B cell (primary cell): ENCODE results near the gene GOLGA8M. TPM values are rescaled to one million over a fixed set of nuclear protein-coding genes. Genes with fewer than 3 reads are reported as not detected.
"Not testable (repeated sequence)": the region's sequence is repeated elsewhere in the genome, so short reads cannot be mapped to it uniquely, and the experiment has no call there.

Experiments used
- ATAC-seq: fragments of 200-7000 bp; cut with Tn5 transposase; one replicate; pipeline ENCODE4 v1.10.0; 2021; ENCODE audit warnings: low read depth, mild to moderate bottlenecking, moderate number of reproducible peaks, moderate library complexity
- CTCF ChIA-PET: fragments of 350-600 bp; sonication (Branson Sonifier 250); formaldehyde crosslinking; loops from one replicate; lab custom pipeline; 2021; ENCODE audit warnings: antibody characterized with exemption, inconsistent platforms; lab: Charles Lee
- POLR2A ChIA-PET: fragments of 350-600 bp; sonication (Branson Sonifier 250); formaldehyde crosslinking; loops from one replicate; lab custom pipeline; 2021; ENCODE audit warnings: antibody characterized with exemption; lab: Charles Lee
- DNase-seq: peaks from one replicate; pipeline ENCODE4 v3.0.0; 2013
- H2AFZ ChIP-seq: 2 replicates; pipeline ENCODE4 v1.6.1; 2012; ENCODE audit warnings: mild to moderate bottlenecking, low read depth, low read length; ENCODE audit not compliant: insufficient read depth, poor library complexity, severe bottlenecking
- H3K27ac ChIP-seq, 2 donors: 1 replicate in 1 of 2; 2 replicates in 1 of 2; pipeline ENCODE4 v1.5.1; 2012 to 2013; ENCODE audit warnings: low read length in 2 of 2, mild to moderate bottlenecking in 2 of 2, moderate library complexity in 1 of 2
- H3K27me3 ChIP-seq, 4 experiments: fragments of 200-600 bp in 1 of 4; sonication (generic) in 1 of 4; replicated peaks in 1 of 4; 1 replicate in 2 of 4; 2 replicates in 2 of 4; pipeline versions ENCODE4 v1.6.1 to v1.7.0; 2013 to 2016; ENCODE audit warnings: low read length in 3 of 4, mild to moderate bottlenecking in 2 of 4, mixed read lengths in 1 of 4, moderate library complexity in 1 of 4; ENCODE audit not compliant: insufficient read depth in 4 of 4, control insufficient read depth in 3 of 4; ENCODE audit errors: control extremely low read depth in 1 of 4
- H3K36me3 ChIP-seq, 2 experiments: replicated peaks in 1 of 2; 1 replicate in 1 of 2; 2 replicates in 1 of 2; pipeline versions ENCODE4 v1.6.1 to v1.7.1; 2013; ENCODE audit warnings: low read length in 1 of 2; ENCODE audit not compliant: insufficient read depth in 2 of 2, control insufficient read depth in 1 of 2; ENCODE audit errors: control extremely low read depth in 1 of 2, extremely low read depth in 1 of 2
- H3K4me1 ChIP-seq, 2 donors: fragments of 200-600 bp in 1 of 2; sonication (generic) in 1 of 2; 1 replicate in 1 of 2; 2 replicates in 1 of 2; pipeline versions ENCODE4 v1.5.1 to v1.6.1; 2013 to 2017; ENCODE audit warnings: low read length in 2 of 2; ENCODE audit not compliant: control insufficient read depth in 2 of 2, insufficient read depth in 2 of 2
- H3K4me2 ChIP-seq: replicated peaks from 2 replicates; pipeline ENCODE3; 2012; ENCODE audit warnings: mild to moderate bottlenecking, low read depth, low read length; ENCODE audit not compliant: poor library complexity, severe bottlenecking
- H3K4me3 ChIP-seq, 5 experiments: fragments of 200-600 bp in 1 of 5; sonication (generic) in 1 of 5; 1 replicate in 3 of 5; 2 replicates in 2 of 5; pipeline versions ENCODE4 v1.5.1 to v1.7.0; 2011 to 2016; ENCODE audit warnings: low read length in 4 of 5, mild to moderate bottlenecking in 4 of 5, low read depth in 2 of 5, control low read depth in 1 of 5, moderate library complexity in 1 of 5; ENCODE audit not compliant: insufficient read depth in 1 of 5; ENCODE audit errors: control extremely low read depth in 1 of 5, extremely low read depth in 1 of 5
- H3K79me2 ChIP-seq: fragments of 200-600 bp; sonication (generic); one replicate; pipeline ENCODE4 v1.6.0; 2016; ENCODE audit warnings: low read length; ENCODE audit not compliant: control insufficient read depth, insufficient read depth
- H3K9ac ChIP-seq: fragments of 200-600 bp; sonication (generic); 2 replicates; pipeline ENCODE4 v1.6.1; 2017; ENCODE audit warnings: mild to moderate bottlenecking, low read length, moderate library complexity
- H3K9me3 ChIP-seq, 3 donors: one replicate each; pipeline versions ENCODE4 v1.6.1 to v1.7.1; 2013; ENCODE audit warnings: low read length in 2 of 3; ENCODE audit not compliant: control insufficient read depth in 2 of 3, insufficient read depth in 1 of 3; ENCODE audit errors: control extremely low read depth in 1 of 3
- H4K20me1 ChIP-seq: 2 replicates; pipeline ENCODE4 v1.6.0; 2012; ENCODE audit warnings: mild to moderate bottlenecking, low read length; ENCODE audit not compliant: insufficient read depth, control insufficient read depth, poor library complexity, severe bottlenecking
- H3K27ac Mint-ChIP-seq: one replicate; pipeline ENCODE4 v1.8.0; 2021; ENCODE audit warnings: mixed read lengths
- H3K27me3 Mint-ChIP-seq: one replicate; pipeline ENCODE4 v1.8.0; 2021; ENCODE audit warnings: mixed read lengths
- H3K4me1 Mint-ChIP-seq: one replicate; pipeline ENCODE4 v1.8.0; 2021; ENCODE audit warnings: mixed read lengths
- H3K4me3 Mint-ChIP-seq: one replicate; pipeline ENCODE4 v1.8.0; 2021; ENCODE audit warnings: mixed read lengths
- H3K9me3 Mint-ChIP-seq: one replicate; pipeline ENCODE4 v1.8.0; 2022; ENCODE audit warnings: mixed read lengths; ENCODE audit not compliant: insufficient read depth
- WGBS: methylation state at CpG from one replicate; pipeline ENCODE4 v1.1.5; 2013; ENCODE audit warnings: missing lambda C conversion rate; ENCODE audit not compliant: insufficient coverage; 5-methylcytosine and 5-hydroxymethylcytosine counted together
- intact Hi-C: fragments of 100-400 bp; cut with micrococcal nuclease; formaldehyde crosslinking; loops from one replicate; pipeline ENCODE4 v1.10.0; 2022
- polyA plus RNA-seq: library from polyadenylated mRNA; depleted of rRNA; stranded (reverse); fragments of >200 nt; gene quantifications from 2 replicates; pipeline ENCODE4 v1.2.3, GENCODE V29; 2012
- total RNA-seq, 2 donors: library from RNA; stranded (reverse); fragments of 120-200 nt in 1 of 2; gene quantifications; 1 replicate in 1 of 2; 2 replicates in 1 of 2; pipeline versions ENCODE4 v1.2.3 to v1.2.4, GENCODE V29; 2013 to 2022

Gene GOLGA8M
- total and polyA plus RNA-seq, 2 donors (not counting 1 experiment from before 2014, with no cell fraction given): 0.28 to 1.3 TPM

DNA sequence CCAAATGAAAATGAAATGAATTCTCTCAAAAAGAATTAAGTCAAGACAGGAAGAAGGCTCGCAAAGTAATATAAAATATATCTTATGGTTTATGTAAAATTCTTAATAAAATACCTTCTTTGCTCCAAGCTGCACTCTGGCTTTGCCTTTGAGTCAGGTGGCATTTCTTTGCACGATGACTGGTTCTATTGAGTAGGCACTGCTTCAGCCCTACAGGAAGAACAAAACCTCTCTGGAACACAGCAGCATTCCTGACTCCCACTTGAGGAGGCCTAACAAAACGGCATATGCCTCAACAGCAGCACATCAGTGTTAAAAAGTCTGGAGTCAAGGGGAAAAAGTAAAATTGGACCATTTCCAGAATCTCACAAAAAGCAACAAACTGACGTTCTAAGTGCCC is 7.4 kb upstream of the GOLGA8M start:
- H3K4me3 ChIP-seq, intact Hi-C loops: not testable (repeated sequence)

DNA sequence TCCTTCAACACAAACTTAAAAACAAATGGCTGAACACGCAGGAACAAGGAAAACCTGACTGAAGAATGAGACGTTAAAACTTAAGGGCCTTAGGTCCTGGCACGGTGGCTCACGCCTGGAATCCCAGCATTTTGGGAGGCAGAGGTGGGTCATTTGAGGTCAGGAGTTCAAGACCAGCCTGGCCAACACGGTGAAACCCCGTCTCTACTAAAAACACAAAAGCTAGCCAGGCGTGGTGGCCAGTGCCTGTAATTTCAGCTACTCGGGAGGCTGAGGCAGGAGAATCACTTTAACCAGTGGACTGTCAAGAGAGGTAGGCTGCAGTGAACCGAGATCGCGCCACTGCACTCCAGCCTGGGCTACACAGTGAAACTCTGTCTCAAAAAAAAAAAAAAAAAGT is 6.4 kb upstream of the GOLGA8M start:
- H3K4me1 Mint-ChIP-seq, DNase-seq, H3K27me3 ChIP-seq, H3K27me3 Mint-ChIP-seq, CTCF ChIA-PET, H3K4me3 ChIP-seq, H3K9me3 ChIP-seq, H3K9ac ChIP-seq, H3K9me3 Mint-ChIP-seq, H3K27ac Mint-ChIP-seq, H2AFZ ChIP-seq, intact Hi-C loops, H3K4me2 ChIP-seq, ATAC-seq, H3K27ac ChIP-seq, POLR2A ChIA-PET, H3K4me3 Mint-ChIP-seq, H3K36me3 ChIP-seq, H3K79me2 ChIP-seq, H4K20me1 ChIP-seq, H3K4me1 ChIP-seq: not testable (repeated sequence)
- WGBS: 63% methylated on average over 3 of the region's 11 CpGs

More for the DNA sequence above, 7.4 kb upstream of the GOLGA8M start:
- WGBS: no CpG with 5 or more reads among the region's 4 CpGs
- H3K4me1 ChIP-seq, H3K9ac ChIP-seq, H3K4me2 ChIP-seq, H3K9me3 Mint-ChIP-seq, H3K27ac ChIP-seq, H3K27me3 ChIP-seq, H3K4me3 Mint-ChIP-seq, H3K36me3 ChIP-seq, DNase-seq, CTCF ChIA-PET, POLR2A ChIA-PET, ATAC-seq, H3K79me2 ChIP-seq, H3K9me3 ChIP-seq, H3K4me1 Mint-ChIP-seq, H2AFZ ChIP-seq, H3K27ac Mint-ChIP-seq, H3K27me3 Mint-ChIP-seq, H4K20me1 ChIP-seq: not testable (repeated sequence)

- H3K9me3 Mint-ChIP-seq, POLR2A ChIA-PET, H3K4me1 Mint-ChIP-seq, H3K9ac ChIP-seq, H3K27me3 Mint-ChIP-seq, H3K27ac Mint-ChIP-seq, H4K20me1 ChIP-seq, DNase-seq, CTCF ChIA-PET, H3K79me2 ChIP-seq, H3K4me3 ChIP-seq, ATAC-seq, H3K9me3 ChIP-seq, H2AFZ ChIP-seq, H3K36me3 ChIP-seq, H3K4me3 Mint-ChIP-seq, H3K4me2 ChIP-seq, intact Hi-C loops, H3K27ac ChIP-seq, H3K27me3 ChIP-seq, H3K4me1 ChIP-seq: not testable (repeated sequence)
- no CpG with 5 or more reads among the region's 4 CpGs for WGBS
Measured at GRCh38 chr15:28714176-28714575, 2.0 kb upstream of the GOLGA8M start.

DNA sequence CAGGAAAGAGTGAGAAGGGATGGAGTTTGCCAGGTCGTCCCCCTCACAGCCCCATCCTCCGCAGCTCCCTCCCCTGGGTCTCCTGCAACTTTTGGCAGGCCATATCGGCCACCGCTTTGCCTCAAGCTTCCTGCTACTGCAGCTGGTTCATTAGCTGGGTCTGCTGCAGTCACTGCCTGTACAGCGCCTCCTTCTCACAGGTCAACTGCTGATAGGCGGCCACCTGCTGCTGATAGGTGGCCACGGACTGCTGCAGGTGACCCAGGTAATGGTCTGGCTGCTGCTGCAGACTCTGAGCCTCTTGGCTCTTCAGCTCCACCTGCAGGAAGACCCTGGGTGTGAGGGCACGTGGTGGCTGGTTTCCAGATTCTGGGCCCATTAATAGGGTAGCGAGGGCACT is 8.3 kb downstream of the GOLGA8M start:
- H3K79me2 ChIP-seq, H4K20me1 ChIP-seq, POLR2A ChIA-PET, H3K9me3 ChIP-seq, H3K36me3 ChIP-seq, H3K4me2 ChIP-seq, H3K4me3 ChIP-seq, H3K27me3 ChIP-seq, CTCF ChIA-PET, ATAC-seq, H3K27me3 Mint-ChIP-seq, H3K9me3 Mint-ChIP-seq, H3K4me1 Mint-ChIP-seq, H2AFZ ChIP-seq, DNase-seq, H3K27ac Mint-ChIP-seq, H3K9ac ChIP-seq, H3K4me1 ChIP-seq, H3K27ac ChIP-seq, H3K4me3 Mint-ChIP-seq, intact Hi-C loops: not testable (repeated sequence)
- 90% methylated on average over 2 of the region's 9 CpGs for WGBS
